Measurements from ENCODE around the gene CHGA. TPM values are rescaled to one million over a fixed set of nuclear protein-coding genes. Genes with fewer than 3 reads are reported as not detected.

The CHGA gene
- total RNA-seq, 4 donors from 2014 or later = 0.55 TPM; not detected in 3

GRCh38 chr14:92887157-92887556 is 35.8 kb upstream of the CHGA start:
- peaks cover 17% of the 10 kb centered on the region for H3K27me3 ChIP-seq
- no peaks in the 10 kb centered on the region for H3K4me1 ChIP-seq
- no peaks in the 10 kb centered on the region for H3K9me3 ChIP-seq
- H3K36me3 ChIP-seq = no peaks in the 10 kb centered on the region
- no peak overlapping the region for H3K27ac ChIP-seq
- no peak overlapping the region for H3K4me3 ChIP-seq
- WGBS = 95% methylated on average over 1 of the region's 1 CpG
- no peak for TF ChIP-seq POLR2AphosphoS5 (IDR thresholded peaks at IDR 0.05)
- no peak for TF ChIP-seq POLR2A (IDR thresholded peaks at IDR 0.05)
- no peak for TF ChIP-seq EP300 (IDR thresholded peaks at IDR 0.05)
- TF ChIP-seq CTCF (IDR thresholded peaks at IDR 0.05) = no peak
- no peak for DNase-seq (ENCODE audit: low spot score in 2 of 2)

DNA sequence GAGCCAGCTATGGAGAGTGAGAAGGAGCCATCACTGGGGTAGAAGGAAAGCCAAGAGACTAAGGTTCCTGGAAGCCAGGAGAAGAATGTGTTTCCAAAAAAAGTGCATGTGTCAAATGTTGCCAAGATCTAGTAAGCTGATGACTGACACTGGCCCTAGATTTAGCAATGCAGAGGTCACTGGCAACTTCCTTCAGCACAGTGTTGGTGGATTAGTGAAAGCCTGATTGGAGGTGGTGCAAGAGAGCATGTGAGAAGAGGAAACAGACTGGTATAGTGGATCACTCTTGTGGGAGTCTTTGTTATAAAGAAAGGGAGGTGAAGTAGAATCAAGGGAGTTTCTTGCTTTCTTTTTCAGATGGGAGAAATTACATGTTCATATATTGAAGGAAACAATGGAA is 34.1 kb upstream of the CHGA start:
- no peaks in the 10 kb centered on the region for H3K4me1 ChIP-seq
- DNase-seq (ENCODE audit: low spot score in 2 of 2) = no peak
- H3K36me3 ChIP-seq = no peaks in the 10 kb centered on the region
- H3K9me3 ChIP-seq = peaks cover 8% of the 10 kb centered on the region
- H3K27me3 ChIP-seq = peaks cover 18% of the 10 kb centered on the region
- H3K27ac ChIP-seq = no peak overlapping the region
- no peak overlapping the region for H3K4me3 ChIP-seq
- TF ChIP-seq CTCF (IDR thresholded peaks at IDR 0.05) = no peak
- TF ChIP-seq POLR2A (IDR thresholded peaks at IDR 0.05) = no peak
- no peak for TF ChIP-seq POLR2AphosphoS5 (IDR thresholded peaks at IDR 0.05)
- no peak for TF ChIP-seq EP300 (IDR thresholded peaks at IDR 0.05)

GRCh38 chr14:92890830-92891588 is 31.9 kb upstream of the CHGA start:
- TF ChIP-seq POLR2A (IDR thresholded peaks at IDR 0.05) = no peak
- no peak for TF ChIP-seq CTCF (IDR thresholded peaks at IDR 0.05)
- no peak for TF ChIP-seq EP300 (IDR thresholded peaks at IDR 0.05)
- TF ChIP-seq POLR2AphosphoS5 (IDR thresholded peaks at IDR 0.05) = no peak
- Histone ChIP-seq H3K27me3 (peaks cover 10% of the 10 kb centered on the region), H3K4me1 (no peaks in the 10 kb centered on the region), H3K27ac (no peak overlapping the region), H3K4me3 (no peak overlapping the region), H3K9me3 (peaks cover 8% of the 10 kb centered on the region), H3K36me3 (no peaks in the 10 kb centered on the region)
- WGBS = 54% methylated on average over 7 of the region's 7 CpGs
- DNase-seq (ENCODE audit: low spot score in 2 of 2) = no peak

DNA sequence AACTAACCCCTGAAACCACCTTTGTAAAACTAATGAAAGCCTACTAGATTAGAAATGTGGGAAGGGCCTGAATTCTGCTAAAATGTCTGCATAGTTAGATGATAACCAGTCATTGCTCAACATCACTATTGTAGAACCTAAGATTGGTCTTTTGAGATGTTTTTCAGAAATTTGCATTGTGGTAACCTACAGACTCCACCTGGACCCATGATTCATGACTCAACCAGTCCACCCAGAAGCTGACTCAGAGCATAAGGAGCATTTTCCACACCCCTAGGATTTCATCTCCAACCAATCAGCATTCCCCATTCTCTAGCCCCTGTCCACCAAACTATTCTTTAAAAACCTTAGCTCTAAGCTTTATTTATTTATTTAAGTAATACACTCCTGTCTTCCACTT is 30.4 kb upstream of the CHGA start:
- Histone ChIP-seq H3K36me3 (no peaks in the 10 kb centered on the region), H3K4me3 (no peak overlapping the region), H3K9me3 (peaks cover 8% of the 10 kb centered on the region), H3K27me3 (peaks cover 16% of the 10 kb centered on the region), H3K27ac (no peak overlapping the region), H3K4me1 (no peaks in the 10 kb centered on the region)
- TF ChIP-seq POLR2A (IDR thresholded peaks at IDR 0.05) (no peak), CTCF (IDR thresholded peaks at IDR 0.05) (no peak), POLR2AphosphoS5 (IDR thresholded peaks at IDR 0.05) (no peak), EP300 (IDR thresholded peaks at IDR 0.05) (no peak)
- no peak for DNase-seq (ENCODE audit: low spot score in 2 of 2)

- peaks cover 8% of the 10 kb centered on the region for H3K9me3 ChIP-seq
- TF ChIP-seq POLR2AphosphoS5 (IDR thresholded peaks at IDR 0.05) (no peak), CTCF (IDR thresholded peaks at IDR 0.05) (no peak), EP300 (IDR thresholded peaks at IDR 0.05) (no peak), POLR2A (IDR thresholded peaks at IDR 0.05) (no peak)
- WGBS = 88% methylated on average over 4 of the region's 4 CpGs
Observed at GRCh38 chr14:92895352-92895878, 27.5 kb upstream of the CHGA start.

More at GRCh38 chr14:92895352-92895878, 27.5 kb upstream of the CHGA start:
- no peak overlapping the region for H3K4me3 ChIP-seq
- H3K36me3 ChIP-seq = no peaks in the 10 kb centered on the region
- no peak overlapping the region for H3K27ac ChIP-seq
- H3K4me1 ChIP-seq = no peaks in the 10 kb centered on the region
- DNase-seq (ENCODE audit: low spot score in 2 of 2) = no peak
- H3K27me3 ChIP-seq = peaks cover 26% of the 10 kb centered on the region
